WI38 (cell line): ENCODE data around the gene PPIB.

ENCODE experiments used
- H3K4me3 ChIP-seq: 2 replicates; pipeline ENCODE4 v1.5.1; 2011; ENCODE audit warnings: low read depth, mild to moderate bottlenecking, control low read depth, low read length
- TF ChIP-seq, protein P1 (sequence below): IDR thresholded peaks from 2 replicates; pipeline ENCODE4 v1.5.1; 2012; ENCODE audit warnings: low read depth, mild to moderate bottlenecking, control low read depth, low read length

Gene PPIB

GRCh38 chr15:64136347-64136746, 26.5 kb downstream of the PPIB start:
- TF ChIP-seq, protein P1, sequence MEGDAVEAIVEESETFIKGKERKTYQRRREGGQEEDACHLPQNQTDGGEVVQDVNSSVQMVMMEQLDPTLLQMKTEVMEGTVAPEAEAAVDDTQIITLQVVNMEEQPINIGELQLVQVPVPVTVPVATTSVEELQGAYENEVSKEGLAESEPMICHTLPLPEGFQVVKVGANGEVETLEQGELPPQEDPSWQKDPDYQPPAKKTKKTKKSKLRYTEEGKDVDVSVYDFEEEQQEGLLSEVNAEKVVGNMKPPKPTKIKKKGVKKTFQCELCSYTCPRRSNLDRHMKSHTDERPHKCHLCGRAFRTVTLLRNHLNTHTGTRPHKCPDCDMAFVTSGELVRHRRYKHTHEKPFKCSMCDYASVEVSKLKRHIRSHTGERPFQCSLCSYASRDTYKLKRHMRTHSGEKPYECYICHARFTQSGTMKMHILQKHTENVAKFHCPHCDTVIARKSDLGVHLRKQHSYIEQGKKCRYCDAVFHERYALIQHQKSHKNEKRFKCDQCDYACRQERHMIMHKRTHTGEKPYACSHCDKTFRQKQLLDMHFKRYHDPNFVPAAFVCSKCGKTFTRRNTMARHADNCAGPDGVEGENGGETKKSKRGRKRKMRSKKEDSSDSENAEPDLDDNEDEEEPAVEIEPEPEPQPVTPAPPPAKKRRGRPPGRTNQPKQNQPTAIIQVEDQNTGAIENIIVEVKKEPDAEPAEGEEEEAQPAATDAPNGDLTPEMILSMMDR, result no peak
- H3K4me3 ChIP-seq, result no peak overlapping the region

GRCh38 chr15:64134345-64134829, 28.4 kb downstream of the PPIB start:
- TF ChIP-seq, protein P1, result no peak

GRCh38 chr15:64133623-64134344, 29.0 kb downstream of the PPIB start:
- TF ChIP-seq, protein P1, result no peak
- no peak overlapping the region for H3K4me3 ChIP-seq

More at GRCh38 chr15:64134345-64134829, 28.4 kb downstream of the PPIB start:
- H3K4me3 ChIP-seq, result no peak overlapping the region

DNA sequence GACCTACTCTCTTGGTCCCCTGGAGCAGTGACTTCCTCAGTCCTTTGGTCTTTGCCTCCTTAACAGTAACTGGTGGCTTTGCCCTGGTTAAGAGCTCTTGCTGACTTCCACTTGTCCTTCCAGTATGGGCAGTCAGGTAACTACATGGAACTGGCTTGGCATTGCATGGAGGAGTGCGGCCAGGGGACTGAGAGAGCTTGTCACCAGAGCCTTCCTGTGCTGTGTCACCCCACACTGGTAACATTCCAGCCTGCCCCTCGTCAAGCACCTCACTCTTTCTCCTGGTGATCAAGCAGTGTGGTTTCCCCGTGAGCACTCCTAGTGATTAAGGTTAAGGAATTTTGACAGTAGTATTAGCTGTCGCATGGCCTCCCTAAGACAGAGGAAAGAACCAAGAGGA, 30.6 kb downstream of the PPIB start:
- TF ChIP-seq, protein P1, result no peak
- no peak overlapping the region for H3K4me3 ChIP-seq

- TF ChIP-seq, protein P1, result no peak
- no peak overlapping the region for H3K4me3 ChIP-seq
Observed at GRCh38 chr15:64131547-64131946, 31.3 kb downstream of the PPIB start.

GRCh38 chr15:64130159-64130558, 32.7 kb downstream of the PPIB start:
- TF ChIP-seq, protein P1, result no peak
- no peak overlapping the region for H3K4me3 ChIP-seq

DNA sequence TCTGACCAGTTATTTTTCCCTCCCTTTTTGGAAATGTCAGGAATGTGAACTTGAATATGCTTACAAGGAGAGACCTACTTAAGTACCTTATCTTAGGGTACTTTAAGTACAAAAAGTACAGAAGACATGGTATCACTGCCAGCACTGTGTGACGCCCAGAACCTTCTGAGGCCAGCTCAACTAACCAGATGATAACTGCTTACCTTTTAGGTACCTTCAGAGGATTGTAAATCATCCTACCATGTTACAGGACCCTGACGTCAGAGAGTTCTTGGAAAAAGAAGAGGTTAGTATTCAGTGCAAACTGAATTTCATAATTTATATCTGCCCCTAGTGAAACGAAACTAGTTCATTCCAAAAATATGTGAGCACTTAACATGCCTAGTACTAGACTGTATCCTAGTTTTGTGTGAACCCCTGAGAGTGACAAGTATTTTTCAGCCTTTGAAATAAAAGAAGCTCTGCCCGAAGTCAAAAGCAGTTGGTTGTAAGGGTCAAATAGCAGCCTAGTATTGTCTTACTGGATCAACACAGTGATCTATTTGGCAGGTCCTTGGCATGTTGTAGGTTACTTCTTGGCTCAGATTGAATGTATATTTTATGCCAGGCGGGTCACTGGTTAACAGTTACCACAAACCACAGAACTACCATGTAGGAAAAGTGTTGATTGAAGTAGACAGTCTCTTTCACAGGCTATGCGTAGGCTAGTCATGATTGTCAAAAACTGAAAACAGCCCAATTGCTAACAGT, 35.1 kb downstream of the PPIB start:
- TF ChIP-seq, protein P1, result no peak
- H3K4me3 ChIP-seq, result no peak overlapping the region
